ENCODE results near the gene CD33.
A peak's percentile ranks its signal among the peaks of the same experiment; 100 is the strongest.
"Not testable (repeated sequence)": the region's sequence is repeated elsewhere in the genome, so short reads cannot be mapped to it uniquely, and the experiment has no call there.

CD33 gene

DNA sequence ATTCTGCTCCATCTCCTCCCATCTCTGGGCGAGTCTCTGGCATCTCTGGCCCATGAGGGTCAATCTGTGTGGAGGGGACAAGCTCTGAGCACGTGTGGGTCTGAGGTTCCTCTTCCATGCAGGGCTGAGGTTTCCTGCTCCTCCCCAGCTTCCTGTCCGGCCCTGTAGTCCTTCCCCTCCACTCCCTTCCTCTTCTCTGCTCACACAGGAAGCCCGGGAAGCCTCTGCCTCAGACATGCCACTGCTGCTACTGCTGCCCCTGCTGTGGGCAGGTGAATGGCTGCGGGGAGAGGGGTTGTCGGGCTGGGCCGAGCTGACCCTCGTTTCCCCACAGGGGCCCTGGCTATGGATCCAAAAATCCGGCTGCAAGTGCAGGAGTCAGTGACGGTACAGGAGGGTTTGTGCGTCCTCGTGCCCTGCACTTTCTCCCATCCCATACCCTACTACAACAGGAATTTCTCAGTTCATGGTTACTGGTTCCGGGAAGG, 14.0 kb upstream of the CD33 start:
- not testable (repeated sequence) for DNase-seq

DNA sequence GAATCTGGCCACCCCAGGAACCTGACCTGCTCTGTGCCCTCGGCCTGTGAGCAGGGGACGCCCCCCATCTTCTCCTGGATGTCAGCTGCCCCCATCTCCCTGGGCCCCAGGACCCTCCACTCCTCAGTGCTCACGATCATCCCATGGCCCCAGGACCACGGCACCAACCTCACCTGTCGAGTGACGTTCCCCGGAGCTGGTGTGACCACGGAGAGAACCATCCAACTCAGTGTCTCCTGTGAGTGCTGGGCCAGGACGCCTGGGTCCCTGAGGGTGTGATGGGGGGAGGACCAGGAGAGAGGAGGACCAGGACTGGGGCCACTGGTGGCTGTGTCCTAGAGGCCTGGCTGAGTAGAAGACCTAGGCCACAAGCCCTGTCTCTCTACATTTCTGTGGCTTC, 13.0 kb upstream of the CD33 start:
- no peak for DNase-seq

DNA sequence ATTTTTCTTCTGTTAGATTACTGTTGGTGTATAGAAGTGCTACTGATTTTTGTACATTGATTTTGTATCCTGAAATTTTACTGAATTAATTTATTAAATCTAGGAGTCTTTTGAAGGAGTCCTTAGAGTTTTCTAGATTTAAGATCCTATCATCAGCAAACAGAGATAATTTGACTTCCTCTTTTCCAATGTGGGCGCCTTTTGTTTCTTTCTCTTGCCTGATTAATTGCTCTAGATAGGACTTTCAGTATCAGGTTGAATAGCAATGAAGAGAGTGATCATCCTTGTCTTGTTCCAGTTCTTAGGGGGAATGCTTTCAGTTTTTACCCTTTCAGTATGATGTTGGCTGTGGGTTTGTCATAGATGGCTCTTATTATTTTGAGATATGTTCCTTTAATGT, 5.6 kb upstream of the CD33 start:
- no peak for DNase-seq

DNA sequence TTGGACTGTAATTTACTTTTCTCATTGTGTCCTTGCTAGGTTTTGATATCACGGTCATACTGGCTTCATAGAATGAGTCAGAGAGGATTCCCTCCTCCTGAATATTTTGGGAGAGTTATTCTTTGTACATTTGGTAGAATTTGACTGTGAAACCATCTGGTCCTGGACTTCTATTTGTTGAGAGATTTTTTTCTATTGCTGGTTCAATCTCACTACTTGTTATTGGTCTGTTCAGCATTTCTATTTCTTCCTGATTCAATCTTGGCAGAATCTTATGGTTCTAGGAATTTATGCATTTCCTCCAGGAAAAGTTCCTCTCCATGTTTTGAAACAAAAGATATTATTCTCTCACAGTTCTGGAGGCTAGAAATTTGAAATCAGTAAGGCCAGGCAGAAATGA, 4.9 kb upstream of the CD33 start:
- no peak for DNase-seq

DNA sequence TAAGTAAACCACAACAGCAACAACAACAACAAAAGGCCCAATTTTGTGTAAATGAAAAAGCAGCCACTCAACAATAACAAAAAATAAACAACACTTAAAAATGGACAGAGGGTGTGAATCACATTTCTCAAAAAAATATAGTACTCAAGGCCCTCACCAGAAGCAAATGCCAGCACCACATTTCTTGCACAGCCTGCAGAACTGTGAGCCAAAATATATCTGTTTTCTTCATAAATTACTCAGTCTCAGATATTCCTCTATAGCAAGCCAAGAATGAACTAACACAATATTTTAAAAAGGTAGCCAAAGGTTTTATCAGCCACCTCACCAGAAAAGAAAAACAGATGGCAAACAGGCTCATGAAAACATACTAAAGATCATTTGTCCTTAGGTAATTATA, 3.9 kb upstream of the CD33 start:
- DNase-seq = no peak

DNA sequence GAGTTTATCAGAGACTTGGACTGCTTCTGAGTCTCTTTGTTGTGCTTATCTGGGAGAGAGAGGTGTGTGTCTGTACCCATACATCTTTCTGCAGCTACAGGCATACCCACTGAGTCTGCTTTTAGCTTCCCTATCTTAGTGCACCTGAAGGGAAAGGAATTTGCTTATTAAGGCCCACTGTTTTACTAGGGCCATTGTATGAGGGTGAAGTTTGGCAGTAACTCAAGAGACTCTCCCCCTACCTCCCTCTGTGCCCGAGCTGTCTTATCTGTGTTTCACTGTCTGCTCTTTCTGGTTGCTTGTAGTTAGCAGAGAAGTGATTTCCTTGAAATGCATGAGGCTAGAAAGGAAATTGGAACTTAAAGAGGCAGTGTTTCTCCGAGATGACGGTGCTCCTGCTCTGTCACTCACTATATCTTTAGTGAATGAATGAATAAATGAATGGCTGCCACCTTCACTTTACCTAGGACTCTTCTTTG, 678 bp upstream of the CD33 start:
- no peak for DNase-seq

DNA sequence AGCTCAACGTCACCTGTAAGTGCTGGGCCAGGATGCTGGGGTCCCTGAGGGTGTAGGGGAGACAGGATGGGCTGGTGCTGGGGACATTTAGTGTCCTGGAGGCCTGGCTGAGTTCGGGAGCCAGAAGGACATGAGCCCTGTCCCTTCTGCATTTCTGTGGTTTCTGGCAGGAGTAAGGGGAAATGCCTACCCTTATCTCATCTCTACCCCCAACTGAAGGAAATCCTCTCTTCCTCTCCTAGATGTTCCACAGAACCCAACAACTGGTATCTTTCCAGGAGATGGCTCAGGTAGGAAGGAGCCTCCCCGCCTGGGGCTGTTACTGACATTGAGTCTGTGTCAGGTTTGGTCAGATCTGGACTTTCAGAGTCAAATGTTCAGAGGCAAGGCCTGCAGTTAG, 1.2 kb downstream of the CD33 start:
- DNase-seq = no peak

DNA sequence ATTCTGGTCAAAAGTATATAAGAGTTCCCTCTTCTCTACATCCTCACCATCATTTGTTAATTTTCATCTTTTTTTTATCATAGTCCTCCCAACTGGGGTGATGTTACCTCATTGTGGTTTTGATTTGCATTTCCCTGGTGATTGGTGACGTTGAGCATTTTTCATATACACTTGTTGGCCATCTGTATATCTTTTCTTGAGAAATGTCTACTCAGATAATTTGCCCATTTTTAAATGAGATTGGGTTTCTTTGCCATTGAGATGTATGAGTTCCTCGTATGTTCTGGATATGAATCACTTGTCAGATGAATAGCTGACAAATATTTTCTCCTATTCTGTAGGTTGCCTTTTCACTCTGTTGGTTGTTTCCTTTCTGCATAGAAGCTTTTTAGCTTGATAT, 2.4 kb downstream of the CD33 start:
- DNase-seq = no peak

DNA sequence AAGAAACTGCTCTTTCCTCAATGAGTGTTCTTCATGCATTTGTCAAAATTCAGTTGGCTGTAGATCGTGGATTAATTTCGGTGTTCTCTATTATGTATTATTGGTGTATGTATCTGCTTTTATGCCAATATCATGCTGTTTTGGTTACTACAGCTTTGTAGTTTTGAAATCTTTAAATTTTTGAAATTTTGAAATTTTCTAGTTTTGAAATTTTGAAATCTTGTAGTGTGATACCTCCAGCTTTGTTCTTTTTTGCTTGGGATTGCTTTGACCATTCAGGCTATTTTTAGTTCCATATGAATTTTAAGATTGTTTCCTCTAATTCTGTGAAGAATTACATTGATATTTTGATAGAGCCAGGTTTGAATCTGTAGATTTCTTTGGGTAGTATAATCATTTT, 3.1 kb downstream of the CD33 start:
- no peak for DNase-seq

DNA sequence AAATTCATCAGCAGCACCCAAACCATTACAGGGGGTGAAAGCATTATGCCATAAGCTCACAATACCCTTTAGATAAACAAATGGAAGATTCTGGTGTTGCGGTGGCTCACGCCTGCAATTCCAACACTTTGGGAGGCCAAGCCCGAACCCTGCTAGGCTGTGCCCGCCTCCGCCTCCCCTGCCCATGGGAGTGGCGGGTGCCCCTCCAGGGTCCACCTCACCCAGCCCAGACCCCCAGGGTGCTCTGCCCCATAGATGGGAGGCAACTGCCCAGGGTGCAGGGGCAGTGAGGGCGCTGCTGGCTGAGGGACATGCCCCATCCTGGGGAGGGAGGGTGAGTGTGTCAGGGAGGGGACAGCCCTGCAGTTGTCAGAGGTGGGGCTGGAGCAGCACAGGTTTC, 16.0 kb downstream of the CD33 start:
- no peak for DNase-seq

DNA sequence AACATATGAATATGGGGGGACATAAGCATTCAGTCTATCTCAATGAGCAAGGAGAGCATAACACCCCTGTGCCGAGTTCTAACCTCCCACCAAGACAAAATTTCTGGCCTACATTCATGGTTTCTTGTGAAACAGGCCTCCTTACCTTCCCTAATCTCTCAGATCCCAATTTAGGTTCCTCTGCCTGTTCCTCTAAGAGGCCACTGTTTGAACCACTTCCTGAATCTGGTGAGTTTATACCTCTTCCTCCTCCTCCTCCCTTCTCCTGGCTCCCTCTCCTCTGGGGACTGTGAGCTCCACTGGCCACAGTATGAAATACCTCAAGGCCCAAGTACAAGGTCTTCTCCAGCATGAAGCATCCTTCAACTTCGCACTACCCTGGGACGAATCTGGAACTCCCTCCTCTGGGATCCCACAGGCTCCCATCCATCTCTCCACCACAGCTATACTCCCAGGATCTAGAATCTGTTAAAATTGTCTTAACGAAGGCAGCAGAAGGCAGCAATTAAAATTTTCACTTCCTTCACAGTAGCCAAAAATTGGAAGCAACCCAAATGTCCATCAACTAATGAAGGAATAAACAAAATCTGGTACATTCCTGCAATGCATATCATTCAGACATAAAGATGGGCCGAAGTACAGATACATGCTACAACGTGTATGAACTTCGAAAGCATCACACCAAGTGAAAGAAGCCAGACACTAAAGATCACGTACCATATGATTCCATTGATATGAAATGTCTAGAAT, 18.2 kb downstream of the CD33 start:
- DNase-seq = no peak

DNA sequence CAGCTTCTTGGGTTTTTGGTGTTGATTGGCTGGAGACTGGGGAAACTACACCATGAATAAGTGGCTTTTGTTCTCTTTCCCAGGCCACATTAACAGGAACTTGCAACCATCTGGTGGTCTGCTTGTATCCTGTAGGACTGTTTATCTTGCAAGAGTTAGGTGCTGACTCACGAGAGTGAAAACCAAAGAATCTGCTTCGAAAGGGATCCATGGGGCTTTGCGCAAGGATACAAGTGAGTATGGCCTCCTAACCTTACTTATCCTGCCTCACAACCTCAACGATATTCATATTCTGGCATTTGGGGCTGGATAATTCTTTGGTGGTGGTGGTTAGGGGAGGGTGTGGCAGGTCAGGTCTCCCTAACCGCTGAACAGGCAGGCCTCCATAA, 21.3 kb downstream of the CD33 start:
- DNase-seq = peak; percentile 42

DNA sequence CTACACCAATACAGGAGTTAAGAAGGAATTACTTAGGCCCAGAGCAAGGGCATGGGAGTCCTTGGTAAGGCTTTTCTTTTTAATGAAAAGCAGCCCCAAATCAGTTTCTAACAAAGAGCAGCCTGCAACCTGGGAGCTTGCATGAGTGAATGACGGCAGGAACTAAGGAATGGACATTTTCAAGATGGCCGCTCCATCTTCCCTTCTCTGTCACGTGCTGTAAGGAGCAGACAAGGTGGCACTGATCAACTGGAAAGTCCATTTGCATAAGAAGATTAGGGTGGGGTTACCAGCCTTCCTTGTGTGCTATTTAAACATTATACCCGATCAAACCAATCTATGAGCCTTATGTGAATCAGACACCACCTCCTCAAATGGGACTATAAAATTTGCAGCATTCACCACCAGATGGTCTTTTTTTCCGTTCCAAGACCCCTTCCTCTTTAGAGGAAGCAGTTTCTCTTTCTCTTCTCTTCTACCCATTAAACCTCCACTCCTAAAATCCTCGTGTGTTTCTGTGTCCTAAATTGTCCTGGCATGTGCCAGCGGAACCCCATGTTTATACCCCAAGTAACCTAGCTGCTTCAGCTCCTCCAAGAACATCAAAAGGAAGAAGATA, 23.2 kb downstream of the CD33 start:
- no peak for DNase-seq

DNA sequence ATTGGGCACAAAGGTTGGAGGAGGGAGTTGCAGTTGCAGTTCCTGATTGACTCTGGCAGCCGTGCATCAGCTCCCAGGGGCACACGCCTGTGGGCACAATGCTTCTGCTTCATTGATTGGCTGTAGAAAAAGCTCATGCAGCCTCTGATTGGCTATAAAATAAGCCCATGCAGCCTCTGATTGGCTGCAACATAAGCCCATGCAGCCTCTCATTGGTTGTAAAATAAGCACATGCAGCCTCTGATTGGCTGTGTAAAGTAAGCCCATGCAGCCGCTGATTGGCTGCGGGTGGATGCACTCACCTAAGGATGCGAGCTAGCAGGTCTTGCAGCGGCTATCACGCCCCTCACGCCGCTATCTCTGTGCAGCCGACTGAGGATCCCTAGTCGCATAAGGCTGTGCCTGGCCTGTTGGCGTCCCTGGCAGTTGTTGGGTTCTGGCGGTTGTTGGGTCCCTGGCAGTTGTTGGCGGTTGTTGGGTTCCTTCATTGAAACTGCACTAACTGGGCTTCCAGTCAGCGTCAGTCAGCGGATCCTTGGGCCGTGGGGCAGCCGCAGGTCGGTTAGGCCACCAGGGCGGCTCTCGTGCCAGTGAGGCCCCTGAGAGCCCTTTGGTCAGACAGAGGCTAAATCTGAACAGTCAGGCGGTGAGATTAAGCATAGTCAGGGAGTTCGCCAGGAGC, 26.0 kb downstream of the CD33 start, which contains the start of gene SIGLECL1:
TSS of gene SIGLECL1 (plus strand) at position 295 of the 682 bp plus-strand sequence. CDS start 12,993 bp downstream, outside the sequence.
- no peak for DNase-seq

DNA sequence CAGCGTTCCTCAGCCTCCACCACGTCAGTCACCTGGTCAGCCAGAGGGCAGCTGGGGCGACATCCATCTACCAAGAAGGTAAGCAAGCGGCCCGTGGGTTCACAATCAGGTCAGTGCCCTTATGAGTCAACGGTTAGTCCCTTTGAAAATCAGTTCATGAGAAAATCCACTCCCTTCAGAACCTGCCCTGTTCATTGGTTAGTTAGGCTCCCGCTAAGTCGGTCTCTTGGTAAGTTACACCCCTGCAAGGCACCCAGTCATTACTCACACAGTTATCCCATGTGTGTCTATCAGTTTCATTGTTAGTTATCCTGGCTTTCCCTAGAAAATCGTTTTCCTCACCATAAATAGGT, 26.6 kb downstream of the CD33 start:
- peak; percentile 25 for DNase-seq

DNA sequence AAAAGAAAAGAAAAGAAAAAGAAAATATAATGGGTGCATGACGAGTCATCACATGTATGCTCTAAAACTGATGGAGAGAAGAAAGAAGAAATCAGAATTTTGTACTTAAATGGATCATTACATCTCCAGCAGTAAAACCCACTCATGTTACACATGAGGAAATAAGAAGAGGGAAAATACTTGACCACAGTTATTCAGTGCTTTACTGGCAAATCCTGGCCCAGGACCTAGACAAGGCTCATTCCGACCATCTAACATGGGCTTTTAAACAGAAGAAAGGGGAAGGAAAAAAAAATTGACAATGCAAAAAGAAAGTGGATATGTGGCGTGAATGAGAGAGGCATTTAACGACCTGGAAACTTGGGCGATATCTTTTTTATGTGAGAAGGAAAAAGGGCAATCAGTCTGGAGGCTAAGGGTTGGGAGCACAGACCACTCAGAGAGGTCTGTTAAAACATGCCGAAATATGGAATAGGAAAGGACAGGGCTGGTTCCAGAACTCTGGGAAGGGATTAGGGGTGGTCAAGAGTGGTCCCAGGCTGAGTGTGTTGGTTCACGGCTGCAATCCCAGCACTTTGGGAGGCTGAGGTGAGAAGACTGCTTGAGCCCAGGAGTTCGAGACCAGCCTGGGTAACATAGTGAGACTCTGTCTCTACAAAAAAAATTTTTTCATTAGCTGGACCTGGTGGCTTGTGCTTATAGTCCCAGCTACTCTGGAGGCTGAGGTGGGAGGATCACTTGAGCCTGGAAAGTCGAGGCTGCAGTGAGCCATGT, 27.6 kb downstream of the CD33 start:
- no peak for DNase-seq

DNA sequence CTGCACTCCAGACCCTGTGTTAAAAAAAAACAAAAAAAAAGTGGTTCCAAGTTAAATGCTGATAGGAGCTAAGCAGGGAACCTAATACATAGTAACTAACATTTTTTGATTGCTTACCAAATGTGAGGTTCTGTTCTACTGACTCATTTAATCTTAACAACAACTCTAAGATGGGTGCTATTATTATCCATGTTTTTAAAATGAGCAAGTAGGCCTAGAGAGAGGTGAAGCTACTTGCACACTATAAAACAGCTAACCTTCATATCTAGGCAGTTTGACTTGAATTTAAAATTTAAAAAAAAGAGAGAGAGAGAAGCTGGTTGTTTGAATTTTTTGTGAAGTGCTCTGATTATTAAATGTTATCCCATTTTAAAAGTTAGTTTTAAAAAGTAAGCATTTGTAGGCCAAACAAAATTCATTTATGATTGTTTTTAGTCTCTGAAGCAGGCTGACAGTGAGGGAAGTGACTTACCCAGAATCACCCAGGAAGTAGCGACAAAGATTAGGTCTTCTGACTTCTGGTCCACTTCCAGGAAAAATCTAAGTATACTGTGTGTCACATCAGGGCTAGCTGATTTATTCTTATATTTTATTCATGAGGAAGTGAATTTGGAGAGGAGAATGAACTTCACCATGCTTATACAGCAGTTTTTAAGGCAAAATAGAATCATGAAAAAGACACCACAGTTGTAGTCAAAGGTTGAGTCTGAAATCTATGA, 28.4 kb downstream of the CD33 start:
- peak; percentile 53 for DNase-seq

DNA sequence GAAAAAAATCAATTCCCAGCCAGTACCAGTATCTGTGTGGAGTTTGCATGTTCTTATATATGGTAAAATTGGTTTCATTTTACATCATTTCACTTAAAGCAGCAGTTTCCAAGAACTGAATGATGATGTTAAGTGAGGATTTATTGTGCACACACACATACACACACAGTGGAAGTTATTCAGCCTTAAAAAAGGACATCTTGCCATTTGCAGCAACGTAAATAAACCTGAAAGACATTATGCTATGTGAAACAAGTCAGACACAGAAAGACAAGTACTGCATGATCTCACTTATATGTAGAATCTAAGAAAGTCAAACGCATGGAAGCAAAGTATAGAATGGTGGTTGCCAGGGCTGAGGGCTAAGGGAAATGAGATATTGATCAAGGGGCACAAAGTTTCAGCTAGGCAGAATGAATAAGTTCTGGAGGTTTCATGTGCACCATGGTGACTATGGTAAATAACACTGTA, 31.3 kb downstream of the CD33 start:
- DNase-seq = peak; percentile 75

DNA sequence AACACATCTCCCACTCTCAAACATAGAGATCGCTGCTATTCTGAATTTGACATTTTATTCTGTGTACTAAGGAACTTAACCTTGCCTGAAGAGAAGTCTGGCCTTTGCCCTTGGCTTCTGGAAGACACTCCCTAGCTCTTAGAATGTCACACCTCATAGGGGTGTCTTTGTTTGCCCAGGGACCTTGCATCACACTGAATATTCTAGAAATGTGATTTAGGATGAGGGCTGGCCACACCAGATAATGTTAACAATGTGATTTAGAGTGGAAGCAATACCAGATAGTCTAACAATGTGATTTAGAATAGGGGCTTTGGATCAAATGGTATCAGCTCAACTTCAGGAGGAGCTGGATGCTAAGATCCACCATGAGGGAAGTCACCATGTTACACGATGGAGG, 32.6 kb downstream of the CD33 start:
- DNase-seq = no peak

DNA sequence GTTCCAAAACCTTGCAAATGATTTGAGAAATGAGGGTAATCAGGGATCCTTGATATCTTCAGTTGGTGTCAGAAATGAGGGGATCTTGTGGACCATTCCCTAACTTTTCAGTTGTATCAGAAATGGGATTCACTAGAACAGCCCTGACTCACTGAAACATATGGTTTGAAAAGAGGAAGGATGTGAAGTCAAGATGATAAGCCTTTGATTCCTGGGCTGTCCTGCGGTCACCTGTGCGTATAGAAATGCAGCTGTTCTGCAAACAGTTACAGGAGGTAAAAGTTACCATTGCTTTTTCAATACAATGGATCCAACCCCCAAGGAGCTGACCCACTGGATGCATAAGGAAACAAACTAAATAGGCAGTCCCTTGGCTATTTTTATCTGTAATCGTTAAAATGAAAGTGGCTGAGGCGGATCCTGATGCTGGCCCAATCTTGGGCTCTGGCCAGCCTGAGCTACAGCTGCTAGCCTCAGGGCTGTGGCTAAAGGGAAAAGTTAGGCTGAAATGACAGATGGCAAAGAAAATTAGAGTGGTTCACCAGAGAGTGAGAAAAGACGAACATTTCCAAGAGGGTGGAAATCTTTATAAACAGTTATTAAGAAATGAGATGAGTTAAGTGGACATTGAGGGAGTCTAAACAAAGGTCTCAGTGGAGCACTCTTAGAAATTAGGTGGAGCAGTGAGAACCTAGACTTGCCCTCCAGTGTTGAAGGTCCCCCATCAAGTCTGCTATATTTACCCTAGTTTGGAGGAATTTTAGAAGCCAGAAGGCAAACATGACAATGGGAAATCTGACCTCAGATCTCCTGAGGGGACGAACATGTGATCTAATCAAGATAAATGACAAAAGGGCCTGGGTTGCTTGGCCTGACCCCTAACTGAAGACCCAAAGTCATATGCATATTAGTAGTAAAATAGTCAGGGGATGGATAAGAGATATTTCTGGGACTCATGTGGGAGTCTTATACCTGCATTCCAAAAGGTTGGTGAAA, 33.6 kb downstream of the CD33 start:
- DNase-seq = no peak

Data from activated CD4-positive, alpha-beta T cell treated with anti-CD3 and anti-CD28 coated beads, Interleukin-2, Interleukin-6, amounts not matched to agents 100 ng/mL and 50 ng/mL, durations not matched to agents 16 hours and 8 hours (primary cell).